ENCODE results near the gene CAMK2B.

GRCh38 chr7:44338600-44338999 is 13.2 kb upstream of the CAMK2B start:
- no peak for TF ChIP-seq NFYB (CRISPR knock-in tag; IDR thresholded peaks at IDR 0.05)
- no peak for TF ChIP-seq TEAD2 (CRISPR knock-in tag; IDR thresholded peaks at IDR 0.05)
- no peak for TF ChIP-seq CTCF (CRISPR knock-in tag; IDR thresholded peaks at IDR 0.05)
- TF ChIP-seq POLR2G (IDR thresholded peaks at IDR 0.05; ENCODE audit: low read depth, low read length): no peak
- TF ChIP-seq SNAI1 (CRISPR knock-in tag; IDR thresholded peaks at IDR 0.05; ENCODE audit: borderline replicate concordance): no peak
- no peak for TF ChIP-seq ZBTB40 (IDR thresholded peaks at IDR 0.05)
- no peak for TF ChIP-seq ZBTB40 (CRISPR knock-in tag; IDR thresholded peaks at IDR 0.05)
- no peak for TF ChIP-seq ZNF768 (CRISPR knock-in tag; IDR thresholded peaks at IDR 0.05)
